Right atrium auricular region (tissue), 2 donors: ENCODE measurements around the gene SERAC1. TPM values are rescaled to one million over a fixed set of nuclear protein-coding genes. Genes with fewer than 3 reads are reported as not detected.

Experiments used
- DNase-seq: peaks from one replicate; pipeline ENCODE4 v3.0.0-alpha.2; 2019; ENCODE audit warnings: low spot score
- H3K27ac ChIP-seq, 2 donors: fragments of 200-600 bp; sonication (generic); 1 replicate in 1 of 2; 2 replicates in 1 of 2; pipeline ENCODE4 v1.5.1; 2016 to 2019
- H3K27me3 ChIP-seq, 2 donors: fragments of 200-600 bp; sonication (generic); one replicate each; pipeline versions ENCODE4 v1.5.1 to v1.6.0; 2017 to 2019
- H3K36me3 ChIP-seq: fragments of 200-600 bp; sonication (generic); one replicate; pipeline ENCODE4 v1.5.1; 2016
- H3K4me1 ChIP-seq, 2 donors: fragments of 200-600 bp; sonication (generic); one replicate each; pipeline versions ENCODE4 v1.5.1 to v1.6.0; 2017 to 2019
- H3K4me3 ChIP-seq, 2 donors: fragments of 200-600 bp; sonication (generic); 1 replicate in 1 of 2; 2 replicates in 1 of 2; pipeline ENCODE4 v1.5.1; 2017 to 2019; ENCODE audit warnings: mild to moderate bottlenecking in 1 of 2, moderate library complexity in 1 of 2
- H3K9me3 ChIP-seq, 2 donors: fragments of 200-600 bp; sonication (generic); one replicate each; pipeline ENCODE4 v1.5.1; 2019
- CTCF ChIP-seq, 2 donors: fragments of 200-600 bp; sonication (generic); IDR thresholded peaks; one replicate each; pipeline ENCODE4 v1.5.1; 2019; ENCODE audit warnings: antibody characterized with exemption in 2 of 2
- total RNA-seq, 2 donors: library from RNA; depleted of rRNA; stranded (reverse); fragments of >200 nt; gene quantifications; one replicate each; pipeline ENCODE4 v1.1.0, GENCODE V29; 2016

The SERAC1 gene
- total RNA-seq, 2 donors from 2014 or later: 5.0 to 5.8 TPM

GRCh38 chr6:158080849-158081656 is 87.0 kb downstream of the SERAC1 start:
- DNase-seq: peak; percentile 9

GRCh38 chr6:158078320-158078719 is 89.7 kb downstream of the SERAC1 start:
- peaks cover 48% of the 10 kb centered on the region for H3K36me3 ChIP-seq
- H3K4me3 ChIP-seq: no peak overlapping the region
- no peaks in the 10 kb centered on the region for H3K4me1 ChIP-seq
- TF ChIP-seq CTCF (IDR thresholded peaks at IDR 0.05): no peak
- no peaks in the 10 kb centered on the region for H3K27me3 ChIP-seq
- H3K9me3 ChIP-seq: no peaks in the 10 kb centered on the region
- no peak for DNase-seq
- H3K27ac ChIP-seq: no peak overlapping the region

More at GRCh38 chr6:158080849-158081656, 87.0 kb downstream of the SERAC1 start:
- H3K27ac ChIP-seq: no peak overlapping the region
- peaks cover 70% of the 10 kb centered on the region for H3K36me3 ChIP-seq
- no peaks in the 10 kb centered on the region for H3K4me1 ChIP-seq
- H3K27me3 ChIP-seq: no peaks in the 10 kb centered on the region
- no peaks in the 10 kb centered on the region for H3K9me3 ChIP-seq
- no peak for TF ChIP-seq CTCF (IDR thresholded peaks at IDR 0.05)
- no peak overlapping the region for H3K4me3 ChIP-seq

- no peaks in the 10 kb centered on the region for H3K27me3 ChIP-seq
- H3K4me3 ChIP-seq: no peak overlapping the region
- H3K9me3 ChIP-seq: no peaks in the 10 kb centered on the region
- no peak overlapping the region for H3K27ac ChIP-seq
- DNase-seq: no peak
- H3K36me3 ChIP-seq: peaks cover 42% of the 10 kb centered on the region
- no peak for TF ChIP-seq CTCF (IDR thresholded peaks at IDR 0.05)
- H3K4me1 ChIP-seq: no peaks in the 10 kb centered on the region
Measured at GRCh38 chr6:158077676-158078075, 90.4 kb downstream of the SERAC1 start.

- TF ChIP-seq CTCF (IDR thresholded peaks at IDR 0.05): no peak
- DNase-seq: no peak
- Histone ChIP-seq H3K36me3 (peaks cover 39% of the 10 kb centered on the region), H3K27ac (no peak overlapping the region), H3K4me3 (no peak overlapping the region), H3K9me3 (no peaks in the 10 kb centered on the region), H3K4me1 (no peaks in the 10 kb centered on the region), H3K27me3 (no peaks in the 10 kb centered on the region)
Measured at GRCh38 chr6:158076548-158076947, 91.5 kb downstream of the SERAC1 start.

GRCh38 chr6:158073776-158074175 is 94.3 kb downstream of the SERAC1 start:
- no peaks in the 10 kb centered on the region for H3K27me3 ChIP-seq
- no peak overlapping the region for H3K4me3 ChIP-seq
- peaks cover 0 to 11% of the 10 kb centered on the region in 2 donors for H3K4me1 ChIP-seq
- H3K9me3 ChIP-seq: no peaks in the 10 kb centered on the region
- DNase-seq: no peak
- H3K36me3 ChIP-seq: peaks cover 53% of the 10 kb centered on the region
- no peak for TF ChIP-seq CTCF (IDR thresholded peaks at IDR 0.05)
- no peak overlapping the region for H3K27ac ChIP-seq
